Mucosa of gallbladder (tissue), 1 donor: ENCODE results near the gene SHQ1. TPM values are rescaled to one million over a fixed set of nuclear protein-coding genes. Genes with fewer than 3 reads are reported as not detected.
"Not testable (repeated sequence)": the region's sequence is repeated elsewhere in the genome, so short reads cannot be mapped to it uniquely, and the experiment has no call there.

Experiments
- DNase-seq: peaks from one replicate; pipeline ENCODE4 v3.0.0-alpha.2; 2020; ENCODE audit warnings: low spot score
- total RNA-seq: library from RNA; stranded (reverse); gene quantifications from one replicate; pipeline ENCODE4 v1.2.1, GENCODE V29; 2021
- donor health status: DM: no; HTN: no; CAD: no.

SHQ1 gene
- total RNA-seq, 1 donor from 2014 or later: 18.8 TPM

DNA sequence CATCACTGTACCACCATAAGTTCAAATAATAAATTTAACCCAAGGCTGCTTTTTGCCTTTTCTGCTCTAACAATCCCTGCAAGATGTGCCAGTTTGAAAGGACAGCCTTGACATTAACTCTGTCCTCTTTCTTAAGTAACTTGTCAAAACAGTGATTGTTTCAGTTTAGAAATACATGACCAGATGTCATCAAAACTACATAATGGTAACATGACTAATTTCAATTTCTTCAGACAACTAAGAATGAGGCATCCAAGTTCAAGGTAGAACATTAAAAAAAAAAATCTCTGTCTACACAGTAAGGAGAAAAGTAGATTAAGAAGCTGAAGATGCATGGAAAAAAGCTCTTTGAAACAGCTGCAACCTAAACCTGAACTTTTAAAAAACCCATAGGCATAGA is 47.4 kb downstream of the SHQ1 start:
- DNase-seq: no peak

DNA sequence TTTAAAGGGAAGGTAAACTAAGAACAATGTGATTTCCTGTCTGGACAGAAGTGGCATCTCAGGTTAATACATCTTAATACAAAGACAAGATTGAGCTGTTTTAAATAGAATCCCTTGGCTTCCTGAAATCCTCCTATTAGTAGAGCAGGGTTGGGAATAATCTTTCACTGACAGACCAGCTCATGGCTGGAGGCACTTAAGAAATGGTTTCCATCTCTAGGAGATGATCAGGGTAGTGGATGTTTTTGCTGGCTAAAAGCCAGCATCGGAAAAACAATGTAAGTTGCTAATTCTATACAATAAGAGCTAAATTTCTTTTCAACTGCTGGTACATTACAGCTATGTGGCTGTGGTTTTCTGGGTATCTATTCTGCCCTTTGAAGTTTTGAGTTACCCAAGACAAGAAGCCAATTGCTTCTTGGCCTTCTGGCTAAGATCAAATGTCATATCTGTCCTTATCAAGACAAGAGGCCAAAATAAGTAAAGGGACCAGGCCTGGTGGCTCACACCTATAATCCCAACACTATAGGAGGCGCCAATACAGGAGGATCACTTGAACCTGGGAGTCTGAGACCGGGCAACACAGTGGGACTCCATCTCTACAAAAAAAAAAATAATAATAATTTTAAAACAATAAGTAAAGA is 49.6 kb downstream of the SHQ1 start:
- no peak for DNase-seq

DNA sequence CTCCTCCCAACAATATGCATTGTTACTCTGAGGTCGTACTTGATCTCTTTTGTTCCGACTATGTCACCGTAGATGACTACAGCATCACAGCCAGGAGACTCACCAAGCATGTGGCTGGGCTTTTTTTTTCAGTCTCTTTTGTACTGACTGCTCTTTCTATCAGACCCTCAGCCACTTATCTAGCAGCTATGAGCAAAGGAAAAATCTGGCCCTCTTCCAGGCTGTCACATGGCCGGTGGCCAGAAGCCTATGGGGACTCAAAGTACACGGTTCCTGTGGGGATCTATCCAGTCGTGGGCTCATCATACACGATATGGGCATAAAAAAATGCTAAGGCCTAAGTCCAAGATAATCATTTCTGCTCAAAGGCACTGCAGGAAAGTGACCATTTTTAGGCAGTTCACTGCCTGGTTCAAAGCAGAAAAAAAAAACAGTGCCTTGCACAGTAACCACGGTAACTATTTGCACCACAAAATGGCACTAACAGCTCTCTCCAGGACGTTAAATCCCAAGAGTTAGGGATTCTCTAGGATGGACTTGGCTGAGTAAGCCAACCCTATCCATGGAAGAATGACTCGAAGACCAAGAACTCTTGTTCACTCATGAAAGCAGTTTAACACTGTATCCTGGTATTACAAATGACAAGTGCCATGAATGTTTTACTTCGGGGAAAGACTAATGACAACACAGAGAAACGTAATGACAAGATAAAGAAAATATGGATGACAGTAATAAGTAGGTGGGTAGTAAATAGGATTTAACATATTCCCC is 50.3 kb downstream of the SHQ1 start:
- DNase-seq: no peak

DNA sequence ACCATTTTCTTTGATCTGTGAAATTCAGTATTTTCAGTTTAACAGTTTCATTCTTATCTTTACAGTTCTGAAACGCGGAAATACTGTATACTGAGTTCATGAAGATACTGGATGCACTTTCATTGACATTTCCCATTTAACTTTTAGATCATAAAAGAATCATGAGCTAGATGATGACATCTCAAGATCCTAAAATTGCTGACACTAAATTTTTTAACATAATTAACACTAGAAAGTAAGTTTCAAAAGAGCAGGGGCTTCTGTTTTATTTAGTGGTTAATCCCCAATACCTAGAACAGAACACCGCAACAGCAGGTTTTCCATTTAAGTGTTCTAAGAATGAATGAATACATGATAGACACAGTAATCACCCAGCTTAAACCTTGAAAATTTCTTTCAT is 54.2 kb downstream of the SHQ1 start:
- DNase-seq: no peak

DNA sequence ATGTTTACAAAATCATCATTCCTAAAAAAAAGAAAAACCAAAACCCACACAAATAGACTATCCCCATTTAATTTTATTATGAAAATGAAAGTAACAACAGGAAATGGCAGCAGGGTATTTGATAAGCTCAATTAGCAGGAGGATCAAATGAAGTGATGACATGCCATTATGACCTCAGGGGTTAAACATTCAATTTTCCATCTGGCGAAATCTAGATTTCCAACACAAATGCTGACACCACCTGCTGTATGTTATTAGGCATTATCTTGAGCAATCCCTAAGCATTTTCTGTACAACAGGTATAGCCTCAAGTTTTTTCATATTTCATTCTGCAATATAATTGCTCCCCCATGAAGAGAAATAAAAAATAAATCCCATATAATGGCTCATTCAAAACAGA is 57.1 kb downstream of the SHQ1 start:
- DNase-seq: no peak

DNA sequence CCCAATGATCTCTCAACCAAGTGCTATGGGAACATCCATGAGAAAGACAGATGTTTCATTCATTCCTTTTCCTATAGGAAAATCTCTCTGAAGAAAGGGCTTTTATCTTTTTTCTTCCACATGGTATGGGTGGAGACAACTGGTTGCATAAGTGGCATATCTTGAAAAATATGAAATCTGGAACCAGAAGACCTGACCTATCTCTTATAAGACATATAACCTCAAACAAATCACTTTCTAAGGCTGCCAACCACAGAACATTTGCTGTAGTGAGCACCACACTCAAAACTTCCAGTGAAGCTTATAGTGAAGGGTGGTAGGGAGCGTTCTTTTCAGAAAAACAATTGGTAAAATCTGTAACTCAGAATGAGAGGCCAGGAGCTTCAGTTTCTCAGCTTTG is 58.5 kb downstream of the SHQ1 start:
- DNase-seq: no peak

DNA sequence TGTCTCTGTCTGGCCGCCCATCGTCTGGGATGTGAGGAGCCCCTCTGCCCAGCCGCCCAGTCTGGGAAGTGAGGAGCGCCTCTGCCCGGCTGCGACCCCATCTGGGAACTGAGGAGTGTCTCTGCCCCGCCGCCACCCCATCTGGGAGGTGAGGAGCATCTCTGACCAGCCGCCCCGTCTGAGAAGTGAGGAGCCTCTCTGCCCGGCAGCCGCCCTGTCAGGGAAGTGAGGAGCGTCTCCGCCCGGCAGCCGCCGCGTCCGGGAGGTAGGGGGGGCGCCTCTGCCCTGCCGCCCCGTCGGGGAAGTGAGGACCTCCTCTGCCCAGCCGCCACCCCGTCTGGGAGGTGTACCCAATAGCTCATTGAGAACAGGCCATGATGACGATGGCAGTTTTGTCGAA is 60.0 kb downstream of the SHQ1 start:
- DNase-seq: not testable (repeated sequence)

DNA sequence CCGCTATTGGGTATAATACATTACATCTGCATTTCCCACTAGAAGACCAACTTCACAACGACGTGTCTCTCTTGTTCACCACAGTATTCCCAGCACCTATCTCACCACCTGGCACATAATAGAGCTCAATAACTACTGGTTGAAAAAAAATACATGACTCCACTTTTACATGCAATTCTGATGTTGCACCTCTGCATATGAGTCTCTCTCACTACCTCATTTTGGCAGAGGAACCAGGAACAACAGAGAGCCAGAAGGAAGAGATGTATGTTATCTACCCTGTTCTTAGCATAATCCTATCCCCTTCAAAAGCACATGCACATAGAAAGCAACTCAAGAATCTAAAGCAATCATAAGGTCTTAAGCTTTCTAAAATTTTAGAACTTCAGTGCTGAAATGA is 61.6 kb downstream of the SHQ1 start:
- no peak for DNase-seq

DNA sequence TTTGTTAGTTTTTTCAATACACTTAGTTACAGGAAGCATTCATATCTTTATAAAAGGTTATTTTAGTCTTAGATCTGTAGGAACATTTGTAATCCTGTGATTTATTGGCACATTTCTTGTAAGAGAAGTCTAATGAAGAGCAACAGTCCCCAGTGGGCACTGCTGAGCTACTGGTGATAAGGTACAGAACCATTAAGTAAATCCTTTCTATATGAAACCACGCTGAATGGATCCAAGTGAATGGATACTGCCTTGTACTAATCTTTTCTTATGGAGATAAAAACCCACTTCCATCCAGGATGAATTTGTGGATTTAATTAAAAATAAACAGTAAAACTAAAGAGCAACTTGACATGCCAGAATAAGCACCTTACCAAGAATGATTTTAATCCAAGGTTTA is 64.0 kb downstream of the SHQ1 start:
- DNase-seq: no peak

DNA sequence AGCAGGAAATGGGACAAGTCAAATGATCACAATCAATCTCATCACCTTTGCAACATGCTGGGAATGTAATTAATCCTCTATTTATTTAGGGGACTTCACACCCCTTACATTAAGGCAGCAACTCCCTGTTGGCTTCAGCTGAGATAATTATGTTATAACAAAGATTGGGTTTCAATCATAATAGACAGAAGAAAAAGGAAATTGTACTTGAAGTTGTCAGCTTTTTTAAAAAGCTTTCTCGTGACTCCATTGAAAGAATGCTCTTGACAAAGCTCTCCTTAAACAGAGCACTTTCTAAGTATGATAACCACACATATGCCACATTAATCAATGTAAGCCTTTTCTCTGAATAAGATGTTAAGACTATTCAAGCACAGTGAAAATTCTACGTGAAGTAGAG is 65.7 kb downstream of the SHQ1 start:
- DNase-seq: no peak

DNA sequence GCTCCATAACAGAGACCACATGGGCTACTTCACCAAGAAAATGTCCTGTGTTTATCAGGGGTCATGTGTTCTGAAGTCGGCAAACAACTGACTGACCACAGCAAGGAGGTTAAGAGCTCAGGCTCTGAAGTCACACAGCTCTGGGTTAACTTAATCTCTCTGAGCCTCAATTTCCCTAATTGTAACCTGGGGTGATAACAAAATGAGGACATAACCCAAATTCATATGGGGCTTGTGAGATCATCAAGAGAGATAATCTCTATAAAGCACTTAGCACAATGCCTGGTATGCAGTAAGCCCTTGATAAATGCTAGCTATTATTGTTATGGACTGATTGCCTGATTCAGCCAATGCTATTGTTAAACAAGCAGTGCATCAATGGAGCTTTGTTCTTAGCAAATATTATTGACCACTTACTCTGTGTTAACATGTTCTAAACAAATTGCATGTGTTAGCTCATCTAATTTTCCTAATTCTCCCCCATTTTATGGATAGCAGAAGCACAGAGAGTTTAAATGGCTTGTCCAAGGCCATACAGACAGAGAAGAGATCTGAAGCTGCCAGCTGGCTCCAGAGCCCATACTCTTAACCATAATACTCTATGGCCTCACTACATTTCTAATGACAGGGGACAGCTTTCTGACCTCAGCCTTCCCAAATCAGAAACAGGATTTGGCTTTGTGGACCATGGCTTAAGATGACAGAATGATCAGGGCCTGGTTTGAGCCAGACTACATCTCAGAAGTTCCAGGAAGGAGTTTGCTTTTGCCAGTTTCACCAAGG is 78.3 kb downstream of the SHQ1 start:
- DNase-seq: no peak

DNA sequence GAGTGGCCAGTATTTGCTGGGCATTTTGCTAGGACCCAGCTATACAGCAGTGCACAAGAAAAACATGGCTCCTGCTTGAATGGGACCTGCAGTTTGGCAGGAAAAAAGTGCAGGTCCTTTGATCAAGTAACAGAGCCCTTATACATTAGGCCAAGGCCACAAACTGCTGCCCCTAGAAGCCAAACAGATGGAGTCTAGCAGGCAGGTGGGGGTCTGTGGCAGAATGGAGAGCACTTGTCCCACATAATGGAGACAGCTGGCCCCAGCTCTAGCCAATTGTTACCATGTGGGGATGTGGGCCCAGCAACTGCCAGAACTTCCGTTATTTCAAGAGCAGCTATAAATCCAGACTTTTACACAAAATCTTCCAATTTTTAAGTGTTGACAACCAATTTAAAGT is 79.3 kb downstream of the SHQ1 start:
- DNase-seq: no peak

DNA sequence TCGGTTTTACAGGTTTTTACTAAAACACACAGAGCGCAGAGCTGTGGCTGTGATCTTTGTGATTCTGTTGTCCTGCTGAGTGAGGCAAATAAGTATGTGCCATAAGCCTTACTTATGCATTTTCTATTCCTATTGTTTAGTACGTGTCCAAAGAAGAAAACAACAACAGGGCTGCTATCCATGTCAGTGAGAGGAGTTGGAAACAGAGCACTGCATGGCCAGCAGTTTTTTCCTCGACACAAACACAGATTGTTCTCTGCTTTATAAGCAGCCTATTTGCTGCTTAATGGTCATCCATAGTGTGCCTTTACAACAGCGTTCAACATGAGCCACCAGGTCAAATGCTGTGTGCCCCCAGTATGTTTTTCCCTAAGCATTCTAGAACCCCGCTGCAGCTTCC is 79.8 kb downstream of the SHQ1 start:
- no peak for DNase-seq

DNA sequence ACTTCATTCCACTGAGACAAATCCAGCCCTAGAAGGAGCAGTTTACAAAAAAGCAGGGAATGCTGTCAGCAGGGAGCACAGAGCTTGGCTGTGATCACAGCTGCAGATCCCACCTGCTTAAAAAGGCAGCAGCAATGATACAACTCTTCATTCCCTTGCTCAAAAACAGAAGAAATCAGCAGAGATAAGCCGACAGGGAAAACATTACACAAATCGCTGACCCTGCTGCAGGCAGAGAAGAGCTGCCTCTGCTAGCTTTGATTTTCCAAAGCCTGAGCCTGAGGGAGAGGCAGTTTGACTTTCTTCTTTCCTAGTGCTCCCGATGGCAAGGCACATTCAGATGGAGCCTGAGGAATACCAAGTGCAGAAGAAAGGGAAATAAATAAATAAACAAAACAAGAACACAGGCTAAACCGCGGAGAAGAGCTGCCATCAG is 80.2 kb downstream of the SHQ1 start:
- no peak for DNase-seq

DNA sequence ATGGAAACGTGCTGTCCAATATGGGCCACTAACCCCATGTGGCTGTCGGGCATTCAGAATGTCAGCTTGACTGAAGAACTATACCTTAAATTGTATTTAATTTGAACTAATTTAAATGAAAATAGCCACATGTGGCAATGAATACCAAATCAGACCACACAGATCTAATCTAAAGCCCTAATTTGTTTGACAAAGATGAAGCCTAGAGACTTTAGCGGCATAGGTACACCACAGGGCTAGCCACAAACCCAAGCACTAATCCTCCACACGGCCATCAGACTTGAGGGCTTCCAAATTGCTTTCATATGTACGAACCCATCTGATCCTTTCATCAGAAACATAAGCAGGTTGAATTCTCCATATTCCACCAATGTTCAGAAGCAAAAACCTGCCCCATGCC is 81.4 kb downstream of the SHQ1 start:
- no peak for DNase-seq

DNA sequence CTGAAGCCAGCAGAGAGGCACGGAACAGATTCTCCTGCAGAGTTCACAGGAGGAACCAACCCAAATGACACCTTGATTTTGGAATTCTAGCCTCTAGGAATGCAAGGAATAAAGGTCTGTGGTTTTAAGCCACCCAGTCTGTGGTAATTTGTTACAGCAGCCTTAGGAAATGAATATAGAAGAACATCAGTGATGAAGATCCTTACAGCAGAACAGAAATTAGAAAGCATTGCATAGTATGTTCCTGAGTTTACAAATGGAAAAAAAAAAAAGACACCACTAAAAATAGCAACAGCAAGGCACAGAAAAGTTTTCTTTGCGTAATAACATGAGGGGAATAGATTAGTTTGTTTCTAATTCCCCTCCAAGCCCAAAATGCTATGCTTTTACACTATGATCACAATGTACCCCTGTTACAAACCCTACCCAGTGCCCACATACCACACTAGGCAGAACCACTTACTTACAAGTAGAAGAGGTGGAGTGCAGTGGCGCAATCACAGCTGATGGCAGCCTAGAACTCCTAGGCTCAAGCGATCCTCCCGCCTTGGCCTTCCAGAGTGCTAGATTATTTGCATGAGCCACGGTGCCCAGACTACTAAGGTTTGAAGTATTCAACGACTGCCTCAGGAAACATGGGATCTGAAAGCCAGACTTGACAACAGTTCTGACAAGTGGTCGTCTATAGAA is 84.3 kb downstream of the SHQ1 start:
- no peak for DNase-seq

DNA sequence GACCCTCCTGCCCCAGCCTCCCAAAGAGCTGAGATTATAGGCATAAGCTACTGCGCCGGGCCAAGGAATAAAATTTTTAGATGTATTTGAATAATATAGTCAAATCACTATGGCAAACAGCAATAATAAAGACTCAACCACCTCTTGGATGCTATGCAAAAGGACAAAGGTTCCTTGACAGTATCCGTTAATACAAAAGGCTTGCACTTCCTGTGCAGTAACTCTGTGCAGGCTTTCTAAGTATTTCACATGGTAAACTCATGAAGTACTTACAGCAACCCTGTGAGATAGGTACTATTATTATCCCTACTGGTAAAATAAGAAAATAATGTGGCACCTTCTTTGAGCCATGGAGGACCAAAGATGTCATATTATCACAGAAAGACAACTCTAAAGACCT is 86.8 kb downstream of the SHQ1 start:
- no peak for DNase-seq

DNA sequence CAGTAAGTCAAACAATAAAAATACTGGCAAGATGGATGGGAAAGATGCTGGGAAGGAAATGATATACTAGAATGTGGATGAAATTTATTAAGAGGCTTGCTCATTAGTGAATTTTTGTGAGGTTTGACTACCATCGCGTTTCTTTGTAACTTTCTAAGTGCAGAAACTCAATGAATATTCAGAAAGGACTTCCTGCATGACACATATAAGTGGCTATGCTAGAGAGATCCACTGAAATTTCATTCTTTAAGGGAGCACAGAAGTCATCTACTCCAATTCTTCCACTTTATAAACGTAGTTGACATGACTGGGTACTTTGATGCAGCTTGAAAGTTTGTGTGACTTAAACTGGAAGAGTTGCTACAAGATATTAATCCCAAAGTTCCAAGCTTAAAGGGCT is 88.0 kb downstream of the SHQ1 start:
- DNase-seq: no peak

DNA sequence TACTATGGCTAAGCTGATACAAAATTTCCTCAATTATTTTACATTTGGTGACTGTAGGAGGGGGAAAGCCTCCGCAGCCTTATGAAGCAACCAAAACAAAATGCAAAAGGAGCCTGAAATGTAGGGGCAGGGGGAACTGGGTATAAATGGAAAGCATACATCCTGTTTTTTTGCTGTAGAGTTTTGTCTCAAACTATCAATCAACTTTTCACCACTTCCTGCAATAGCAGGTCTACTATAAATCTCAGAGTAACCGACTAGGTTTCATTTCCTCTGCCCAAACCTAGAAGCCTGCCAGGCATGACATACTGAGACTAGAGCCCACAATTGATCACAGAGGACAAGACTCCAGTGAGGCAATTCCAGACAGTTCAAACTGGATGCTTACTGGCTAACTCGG is 91.3 kb downstream of the SHQ1 start:
- DNase-seq: no peak

DNA sequence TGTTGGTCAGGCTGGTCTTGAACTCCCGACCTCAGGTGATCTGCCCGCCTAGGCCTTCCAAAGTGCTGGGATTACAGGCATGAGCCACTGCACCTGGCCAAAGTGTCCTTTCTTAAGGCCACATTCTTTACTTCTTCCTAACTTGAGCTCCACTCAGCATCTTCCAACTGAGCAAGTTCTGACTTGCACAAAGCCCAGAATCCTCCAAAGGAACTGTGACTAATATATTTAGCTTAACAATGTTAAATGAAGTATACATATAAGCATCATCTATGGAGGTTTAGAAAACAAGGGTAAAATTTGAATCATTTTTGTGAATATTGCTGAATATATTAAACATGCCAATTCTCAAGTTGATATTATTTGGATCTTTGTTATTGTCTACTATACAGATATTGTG is 93.7 kb downstream of the SHQ1 start:
- DNase-seq: no peak

DNA sequence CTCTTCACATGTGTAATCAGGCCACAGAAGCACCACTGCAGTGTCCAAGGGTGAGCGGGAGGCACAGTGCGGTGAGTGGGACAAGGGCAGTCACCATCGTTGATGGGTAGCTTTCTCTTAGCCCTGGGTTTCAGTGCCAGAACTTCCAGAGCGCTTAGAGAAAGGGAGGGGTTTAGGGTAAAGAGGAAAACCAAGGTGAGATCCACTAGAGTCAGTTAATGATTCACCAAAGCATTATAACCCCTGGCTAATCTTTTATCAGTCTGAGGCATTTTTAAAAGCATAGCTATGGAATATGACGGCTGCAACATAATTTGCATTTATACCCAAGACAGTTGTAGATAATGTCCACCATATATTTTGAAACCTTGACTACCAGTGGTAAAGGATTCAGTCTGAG is 94.8 kb downstream of the SHQ1 start:
- no peak for DNase-seq

DNA sequence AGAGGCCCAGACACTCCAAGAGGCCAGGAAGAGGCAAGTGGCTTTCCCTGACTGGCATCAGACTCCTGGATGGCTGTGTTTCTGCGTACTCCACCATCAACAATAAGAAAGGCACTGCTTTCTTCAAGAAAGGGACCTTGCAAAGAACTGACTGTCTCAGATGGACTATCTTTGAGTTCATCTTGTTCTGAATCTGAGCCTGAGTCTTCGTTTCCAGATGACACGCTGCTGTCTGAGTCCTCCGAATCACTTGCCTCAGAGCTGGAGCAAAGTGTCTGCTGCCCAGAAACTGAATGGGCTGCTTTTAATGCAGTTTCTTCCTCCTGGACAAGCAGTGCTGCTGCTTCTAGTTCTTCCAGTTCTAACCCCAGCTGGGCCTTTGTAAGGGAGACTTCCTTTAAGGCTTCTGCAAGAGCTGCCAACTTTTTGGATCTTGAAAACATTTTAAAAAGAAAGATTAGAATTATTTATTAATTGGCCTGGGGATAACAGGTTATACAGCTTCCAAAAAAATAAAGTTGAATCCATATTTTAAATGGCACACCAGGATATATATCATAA is 97.8 kb downstream of the SHQ1 start:
- no peak for DNase-seq
